GM19240 (cell line): ENCODE results near the gene KIAA1217.

Experiments
- DNase-seq: peaks from one replicate; pipeline ENCODE4 v3.0.0; 2011; ENCODE audit warnings: low spot score; ENCODE audit not compliant: insufficient read length

The KIAA1217 gene

GRCh38 chr10:24241536-24242040, 32.6 kb downstream of the KIAA1217 start:
- no peak for DNase-seq

- no peak for DNase-seq
These were observed 33.6 kb downstream of the KIAA1217 start for GRCh38 chr10:24242562-24242961.

GRCh38 chr10:24246365-24246764, 37.4 kb downstream of the KIAA1217 start:
- no peak for DNase-seq

GRCh38 chr10:24247841-24248240, 38.9 kb downstream of the KIAA1217 start:
- DNase-seq = no peak

GRCh38 chr10:24249829-24250415, 41.0 kb downstream of the KIAA1217 start:
- no peak for DNase-seq

GRCh38 chr10:24251547-24251946, 42.6 kb downstream of the KIAA1217 start:
- DNase-seq = no peak

DNA sequence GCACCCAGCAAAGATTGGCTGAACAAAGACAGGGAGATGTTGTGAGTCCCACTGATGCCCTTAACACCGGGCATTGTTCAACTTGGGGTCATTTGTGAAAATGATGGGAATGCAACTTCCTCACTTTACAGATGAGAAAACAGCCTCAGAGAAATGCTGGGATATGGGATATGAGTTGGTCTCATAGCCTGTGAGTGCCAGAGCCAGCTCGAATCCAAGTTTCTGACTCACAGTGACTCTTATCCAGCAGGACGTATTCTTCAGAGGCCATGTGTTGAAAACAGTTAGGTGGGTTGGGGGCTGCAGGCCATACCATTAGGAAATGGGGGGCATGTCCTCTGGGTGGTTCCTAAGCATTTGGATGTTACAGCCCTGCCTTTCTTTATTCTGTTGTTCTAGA, 45.2 kb downstream of the KIAA1217 start:
- DNase-seq = no peak

GRCh38 chr10:24255115-24255880, 46.4 kb downstream of the KIAA1217 start:
- no peak for DNase-seq

GRCh38 chr10:24255881-24256311, 47.0 kb downstream of the KIAA1217 start:
- no peak for DNase-seq

- no peak for DNase-seq
These were observed 47.7 kb downstream of the KIAA1217 start for GRCh38 chr10:24256619-24257107.

GRCh38 chr10:24257588-24257987, 48.6 kb downstream of the KIAA1217 start:
- no peak for DNase-seq

DNA sequence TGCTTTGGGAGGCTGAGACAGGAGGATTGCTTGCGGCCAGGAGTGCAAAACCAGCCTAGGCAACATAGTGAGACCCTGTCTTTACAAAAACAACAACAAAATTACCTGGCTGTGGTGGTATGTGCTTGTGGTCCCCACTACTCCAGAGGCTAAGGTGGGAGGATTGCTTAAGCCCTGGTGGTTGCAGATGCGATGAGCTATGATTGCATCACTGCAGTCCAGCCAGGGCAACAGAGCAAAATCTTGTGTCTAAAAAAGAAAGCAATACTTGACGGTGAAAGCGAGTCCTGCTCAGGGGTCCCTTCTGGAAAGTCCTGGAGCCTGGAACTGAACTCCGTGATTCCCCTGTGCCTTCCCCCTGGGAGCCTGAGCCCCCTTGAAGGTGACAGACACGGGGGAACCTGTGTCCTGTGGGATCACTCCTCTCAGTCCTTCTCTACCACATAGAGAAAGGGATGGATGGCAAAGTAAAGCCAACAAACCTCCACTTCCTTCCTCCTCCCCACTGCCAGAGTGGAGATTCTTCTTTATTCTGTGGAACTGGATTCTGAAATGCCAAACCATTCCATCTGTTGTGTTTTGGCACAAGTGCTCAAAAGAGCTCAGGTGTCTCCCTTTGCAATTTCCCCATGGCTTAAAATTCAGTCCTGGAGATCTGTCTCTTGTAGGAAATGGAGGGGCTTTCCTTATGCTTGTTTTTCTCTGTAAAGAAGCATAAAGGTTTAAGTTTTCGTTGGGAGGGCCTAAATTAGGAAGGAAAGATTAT, 50.6 kb downstream of the KIAA1217 start:
- DNase-seq = no peak

GRCh38 chr10:24261627-24262026, 52.7 kb downstream of the KIAA1217 start:
- DNase-seq = no peak

DNA sequence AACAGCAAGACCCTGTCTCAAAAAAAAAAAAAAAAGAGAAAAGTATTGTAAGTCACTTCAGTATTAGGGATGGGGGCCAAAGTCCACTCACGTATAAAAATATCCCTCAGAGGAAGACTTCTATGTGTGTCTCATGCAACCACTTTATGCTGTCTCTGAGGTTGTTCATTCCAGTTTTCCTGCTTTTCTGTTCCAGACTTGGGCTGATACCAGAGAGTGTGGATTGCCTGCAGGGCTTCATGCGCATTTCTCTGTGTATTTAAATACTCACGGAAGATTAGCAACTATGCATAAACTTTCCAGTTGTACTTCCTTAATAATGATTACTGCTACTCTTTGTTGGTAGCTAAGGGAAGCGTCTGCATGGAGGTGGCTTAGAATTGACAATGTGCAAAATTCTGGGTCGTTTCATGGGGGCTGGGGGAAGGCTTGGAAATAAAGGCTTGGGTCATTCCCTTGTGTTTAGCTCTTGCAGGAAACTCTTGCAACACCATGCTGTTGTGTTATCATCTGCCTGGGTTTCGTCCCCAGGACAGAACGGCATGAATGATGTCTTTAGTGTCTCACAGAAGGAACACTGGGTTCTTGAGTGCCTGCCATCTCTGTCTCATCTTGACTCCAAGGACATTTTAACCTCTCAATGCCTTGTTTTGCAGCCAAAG, 54.1 kb downstream of the KIAA1217 start:
- DNase-seq = no peak

GRCh38 chr10:24269476-24269875, 60.5 kb downstream of the KIAA1217 start:
- DNase-seq = no peak

DNA sequence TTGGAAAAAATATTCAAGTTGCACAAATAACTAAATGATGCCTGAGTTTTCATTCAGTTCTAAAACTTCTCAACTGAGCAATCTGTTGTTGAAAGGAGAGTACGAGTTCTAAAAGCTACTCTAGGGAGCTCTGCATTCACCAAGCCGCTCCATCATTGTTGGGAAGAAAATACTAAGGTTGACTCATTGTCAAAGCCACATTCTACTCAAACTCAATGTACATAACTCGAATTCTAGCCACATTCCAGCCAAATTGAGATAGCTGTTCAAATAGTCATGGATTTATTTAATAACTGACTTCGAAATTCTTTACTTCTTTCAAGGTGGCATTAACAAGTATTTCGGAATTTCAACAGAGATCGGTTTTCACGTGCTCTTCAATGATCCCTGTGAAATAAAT, 63.4 kb downstream of the KIAA1217 start:
- DNase-seq = no peak

GRCh38 chr10:24277277-24277676, 68.3 kb downstream of the KIAA1217 start:
- no peak for DNase-seq

- DNase-seq = no peak
These were observed 68.8 kb downstream of the KIAA1217 start for GRCh38 chr10:24277771-24278170.

- no peak for DNase-seq
These were observed 69.4 kb downstream of the KIAA1217 start for GRCh38 chr10:24278176-24278889.

DNA sequence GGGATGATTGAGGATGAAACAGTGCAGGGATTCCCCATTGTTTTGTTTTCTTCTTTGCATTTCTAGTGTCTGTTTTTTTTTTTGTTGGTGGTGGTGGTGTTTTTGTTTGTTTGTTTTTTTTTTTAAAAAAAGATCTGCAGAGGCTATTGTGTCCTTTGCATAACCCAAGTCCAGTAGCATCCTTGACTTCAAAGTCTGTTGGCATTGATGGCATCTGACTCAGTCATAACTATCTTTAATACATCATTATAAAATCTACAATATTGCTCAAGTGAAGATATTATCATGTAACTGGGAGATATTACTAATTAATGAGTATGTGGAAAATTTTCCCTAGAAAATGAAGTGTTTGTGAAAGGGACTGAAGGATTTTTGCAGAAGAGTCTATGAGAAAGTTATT, 70.2 kb downstream of the KIAA1217 start:
- DNase-seq = no peak
